Measurements from ENCODE around the gene MED17.

The MED17 gene

DNA sequence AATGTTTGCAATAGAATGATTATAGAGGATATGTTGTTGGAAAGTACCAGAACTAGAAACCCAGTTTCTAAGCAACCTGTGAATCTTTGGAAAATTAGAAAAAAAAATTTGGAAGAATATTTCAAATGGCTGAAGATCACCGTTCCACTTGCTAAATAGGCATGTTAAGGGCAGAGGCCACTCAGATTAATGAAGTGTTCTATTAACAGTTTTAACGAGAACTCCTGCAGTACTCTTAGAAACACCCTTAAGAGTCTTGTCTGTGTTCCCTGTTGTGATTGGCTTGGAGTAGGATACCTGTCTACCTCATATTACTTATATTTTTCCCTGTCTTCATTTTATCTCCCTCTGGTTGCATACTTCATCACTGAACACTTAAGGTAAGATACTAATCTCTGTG is 38.0 kb upstream of the MED17 start:
- TF ChIP-seq, protein P1, sequence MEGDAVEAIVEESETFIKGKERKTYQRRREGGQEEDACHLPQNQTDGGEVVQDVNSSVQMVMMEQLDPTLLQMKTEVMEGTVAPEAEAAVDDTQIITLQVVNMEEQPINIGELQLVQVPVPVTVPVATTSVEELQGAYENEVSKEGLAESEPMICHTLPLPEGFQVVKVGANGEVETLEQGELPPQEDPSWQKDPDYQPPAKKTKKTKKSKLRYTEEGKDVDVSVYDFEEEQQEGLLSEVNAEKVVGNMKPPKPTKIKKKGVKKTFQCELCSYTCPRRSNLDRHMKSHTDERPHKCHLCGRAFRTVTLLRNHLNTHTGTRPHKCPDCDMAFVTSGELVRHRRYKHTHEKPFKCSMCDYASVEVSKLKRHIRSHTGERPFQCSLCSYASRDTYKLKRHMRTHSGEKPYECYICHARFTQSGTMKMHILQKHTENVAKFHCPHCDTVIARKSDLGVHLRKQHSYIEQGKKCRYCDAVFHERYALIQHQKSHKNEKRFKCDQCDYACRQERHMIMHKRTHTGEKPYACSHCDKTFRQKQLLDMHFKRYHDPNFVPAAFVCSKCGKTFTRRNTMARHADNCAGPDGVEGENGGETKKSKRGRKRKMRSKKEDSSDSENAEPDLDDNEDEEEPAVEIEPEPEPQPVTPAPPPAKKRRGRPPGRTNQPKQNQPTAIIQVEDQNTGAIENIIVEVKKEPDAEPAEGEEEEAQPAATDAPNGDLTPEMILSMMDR (IDR thresholded peaks at IDR 0.05; ENCODE audit: poor library complexity, severe bottlenecking) = no peak
- no peak overlapping the region for H3K27ac ChIP-seq (ENCODE audit: poor library complexity, severe bottlenecking)
- no peaks in the 10 kb centered on the region for H3K4me1 ChIP-seq (ENCODE audit: insufficient read depth, poor library complexity, severe bottlenecking)
- H3K27me3 ChIP-seq (ENCODE audit: insufficient read depth, poor library complexity, severe bottlenecking) = no peaks in the 10 kb centered on the region
- no peak for DNase-seq (ENCODE audit: low spot score)
- no peak for ATAC-seq (ENCODE audit: low read depth)
- no peaks in the 10 kb centered on the region for H3K9me3 ChIP-seq (ENCODE audit: severe bottlenecking)
- no peak overlapping the region for H3K4me3 ChIP-seq (ENCODE audit: severe bottlenecking)
- no peaks in the 10 kb centered on the region for H3K36me3 ChIP-seq (ENCODE audit: low read depth)

DNA sequence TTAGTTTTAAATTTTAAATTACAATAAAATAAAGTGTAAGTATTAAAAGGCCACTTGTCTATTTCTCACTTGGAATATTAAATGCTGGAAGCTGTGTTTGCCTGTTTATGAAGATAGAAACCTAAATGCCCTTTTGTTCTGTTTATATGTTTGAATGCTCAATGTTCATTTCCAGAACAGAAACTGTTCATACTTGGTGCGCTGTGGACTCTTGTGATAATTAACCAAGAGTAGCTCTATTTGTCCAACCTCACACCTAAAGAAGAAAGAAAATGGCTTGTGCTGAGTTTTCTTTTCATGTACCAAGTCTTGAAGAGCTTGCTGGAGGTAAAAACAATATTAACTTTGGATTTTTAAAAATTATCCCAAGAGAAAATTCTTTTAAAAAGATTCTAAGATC is 37.0 kb upstream of the MED17 start:
- H3K27me3 ChIP-seq (ENCODE audit: insufficient read depth, poor library complexity, severe bottlenecking) = no peaks in the 10 kb centered on the region
- H3K36me3 ChIP-seq (ENCODE audit: low read depth) = no peaks in the 10 kb centered on the region
- no peak for DNase-seq (ENCODE audit: low spot score)
- no peak overlapping the region for H3K27ac ChIP-seq (ENCODE audit: poor library complexity, severe bottlenecking)
- H3K4me3 ChIP-seq (ENCODE audit: severe bottlenecking) = no peak overlapping the region
- H3K4me1 ChIP-seq (ENCODE audit: insufficient read depth, poor library complexity, severe bottlenecking) = no peaks in the 10 kb centered on the region
- H3K9me3 ChIP-seq (ENCODE audit: severe bottlenecking) = no peaks in the 10 kb centered on the region
- ATAC-seq (ENCODE audit: low read depth) = no peak
- TF ChIP-seq, protein P1 (IDR thresholded peaks at IDR 0.05; ENCODE audit: poor library complexity, severe bottlenecking) = no peak

- no peak for DNase-seq (ENCODE audit: low spot score)
- Histone ChIP-seq H3K4me1 (ENCODE audit: insufficient read depth, poor library complexity, severe bottlenecking) (no peaks in the 10 kb centered on the region), H3K27ac (ENCODE audit: poor library complexity, severe bottlenecking) (no peak overlapping the region), H3K27me3 (ENCODE audit: insufficient read depth, poor library complexity, severe bottlenecking) (no peaks in the 10 kb centered on the region), H3K9me3 (ENCODE audit: severe bottlenecking) (no peaks in the 10 kb centered on the region), H3K36me3 (ENCODE audit: low read depth) (0 out of 2 replicates have a peak, but pooled peaks cover 3% of the 10 kb centered on the region), H3K4me3 (ENCODE audit: severe bottlenecking) (no peak overlapping the region)
- TF ChIP-seq, protein P1 (IDR thresholded peaks at IDR 0.05; ENCODE audit: poor library complexity, severe bottlenecking) = no peak
- no peak for ATAC-seq (ENCODE audit: low read depth)
Observed at GRCh38 chr11:93751001-93751400, 33.1 kb upstream of the MED17 start.

DNA sequence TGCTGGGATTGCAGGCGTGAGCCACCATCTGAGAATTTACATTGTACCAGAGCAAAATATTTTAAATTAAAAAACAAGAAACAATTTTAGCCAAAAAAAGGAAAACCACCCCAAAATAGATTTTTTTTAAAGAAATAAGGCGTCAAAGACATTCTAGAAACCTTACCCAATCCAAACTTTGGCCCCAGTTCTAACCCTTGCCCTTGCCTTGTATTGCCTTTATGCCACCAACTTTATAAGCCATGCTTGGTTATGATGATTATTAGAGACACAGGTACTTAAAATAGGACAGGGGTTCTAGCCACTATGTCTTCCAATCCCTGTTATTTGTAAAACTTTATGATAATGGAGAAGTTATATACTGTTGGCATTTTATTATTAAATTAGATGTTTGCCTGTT is 30.8 kb upstream of the MED17 start:
- Histone ChIP-seq H3K27me3 (ENCODE audit: insufficient read depth, poor library complexity, severe bottlenecking) (no peaks in the 10 kb centered on the region), H3K36me3 (ENCODE audit: low read depth) (0 out of 2 replicates have a peak, but pooled peaks cover 3% of the 10 kb centered on the region), H3K4me3 (ENCODE audit: severe bottlenecking) (no peak overlapping the region), H3K27ac (ENCODE audit: poor library complexity, severe bottlenecking) (no peak overlapping the region), H3K4me1 (ENCODE audit: insufficient read depth, poor library complexity, severe bottlenecking) (no peaks in the 10 kb centered on the region), H3K9me3 (ENCODE audit: severe bottlenecking) (no peaks in the 10 kb centered on the region)
- TF ChIP-seq, protein P1 (IDR thresholded peaks at IDR 0.05; ENCODE audit: poor library complexity, severe bottlenecking) = no peak
- no peak for ATAC-seq (ENCODE audit: low read depth)
- no peak for DNase-seq (ENCODE audit: low spot score)

DNA sequence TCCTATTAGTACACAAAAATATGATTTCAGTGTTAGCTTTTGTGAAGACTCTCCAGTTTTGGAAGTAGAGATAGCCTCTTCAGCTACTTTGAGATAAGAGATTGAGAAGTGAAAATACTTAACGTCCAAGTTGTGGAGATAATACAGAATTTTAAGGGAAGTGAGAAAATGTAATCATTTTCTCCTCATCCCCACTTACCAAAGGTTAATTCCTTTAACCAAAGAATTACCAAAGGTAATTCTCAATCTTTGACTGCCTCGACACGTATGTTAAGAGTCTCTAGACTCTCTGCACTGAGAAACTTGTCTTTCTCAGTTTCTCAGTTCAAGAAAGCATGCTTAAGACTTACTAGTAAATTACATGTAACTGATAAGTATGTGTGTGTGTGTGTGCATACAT is 27.3 kb upstream of the MED17 start:
- no peak overlapping the region for H3K4me3 ChIP-seq (ENCODE audit: severe bottlenecking)
- no peak overlapping the region for H3K27ac ChIP-seq (ENCODE audit: poor library complexity, severe bottlenecking)
- TF ChIP-seq, protein P1 (IDR thresholded peaks at IDR 0.05; ENCODE audit: poor library complexity, severe bottlenecking) = no peak
- DNase-seq (ENCODE audit: low spot score) (no peak), ATAC-seq (ENCODE audit: low read depth) (no peak)
- H3K9me3 ChIP-seq (ENCODE audit: severe bottlenecking) = no peaks in the 10 kb centered on the region
- no peaks in the 10 kb centered on the region for H3K4me1 ChIP-seq (ENCODE audit: insufficient read depth, poor library complexity, severe bottlenecking)
- 0 out of 2 replicates have a peak, but pooled peaks cover 12% of the 10 kb centered on the region for H3K36me3 ChIP-seq (ENCODE audit: low read depth)
- no peaks in the 10 kb centered on the region for H3K27me3 ChIP-seq (ENCODE audit: insufficient read depth, poor library complexity, severe bottlenecking)

Measured in RWPE2 (cell line).